ENCODE results near the gene PLEKHA7.

GRCh38 chr11:16986434-16987204 lies 27.6 kb downstream of the PLEKHA7 start:
- TF ChIP-seq CTCF (optimal IDR thresholded peaks at IDR 0.05 in 1 of 3, IDR thresholded peaks at IDR 0.05 in 1 of 3, conservative IDR thresholded peaks at IDR 0.05 in 1 of 3; ENCODE audit: extremely low read depth in 1 of 3, insufficient read depth in 2 of 3, low read length in 3 of 3) (no peak), EZH2 (IDR thresholded peaks at IDR 0.05; ENCODE audit: low read length) (no peak)

All from keratinocyte (primary cell).